ENCODE data around the gene ABHD8.

ABHD8 gene

DNA sequence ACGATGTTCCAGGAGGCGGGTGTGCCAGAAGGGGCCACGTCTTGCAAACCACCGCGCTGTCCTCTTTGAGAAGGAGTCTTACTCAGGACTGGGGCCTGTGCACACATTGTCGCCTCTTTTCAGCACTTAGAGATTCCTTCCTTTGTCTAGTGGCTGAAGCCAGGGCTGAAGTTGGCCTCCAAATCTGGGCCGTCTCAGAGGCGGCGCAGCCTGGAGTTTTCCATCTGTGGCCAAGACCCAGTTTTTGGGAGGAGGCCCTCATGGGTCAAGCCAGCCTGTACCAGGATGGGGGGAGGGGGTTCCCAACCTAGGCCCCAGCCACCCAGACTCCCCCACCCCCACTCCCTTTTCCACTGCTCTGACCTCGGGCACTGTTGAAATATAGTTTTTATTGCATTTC, 19.6 kb upstream of the ABHD8 start:
- H3K4me3 ChIP-seq = no peak overlapping the region
- no peak for TF ChIP-seq Cebpa-rat (IDR thresholded peaks at IDR 0.05)
- no peaks in the 10 kb centered on the region for H3K9me3 ChIP-seq
- peak overlapping the region; percentile 72; the same call in 1 of the 2 replicates for H3K27ac ChIP-seq
- H3K4me2 ChIP-seq = peak overlapping the region; percentile 94
- peaks cover 61% of the 10 kb centered on the region for H3K36me3 ChIP-seq
- no peak overlapping the region for H3K9ac ChIP-seq
- peaks cover 63% of the 10 kb centered on the region for H3K4me1 ChIP-seq
- peaks cover 8% of the 10 kb centered on the region; the same call in 1 of the 2 replicates for H3K27me3 ChIP-seq
- peaks cover 40% of the 10 kb centered on the region for H4K20me1 ChIP-seq

DNA sequence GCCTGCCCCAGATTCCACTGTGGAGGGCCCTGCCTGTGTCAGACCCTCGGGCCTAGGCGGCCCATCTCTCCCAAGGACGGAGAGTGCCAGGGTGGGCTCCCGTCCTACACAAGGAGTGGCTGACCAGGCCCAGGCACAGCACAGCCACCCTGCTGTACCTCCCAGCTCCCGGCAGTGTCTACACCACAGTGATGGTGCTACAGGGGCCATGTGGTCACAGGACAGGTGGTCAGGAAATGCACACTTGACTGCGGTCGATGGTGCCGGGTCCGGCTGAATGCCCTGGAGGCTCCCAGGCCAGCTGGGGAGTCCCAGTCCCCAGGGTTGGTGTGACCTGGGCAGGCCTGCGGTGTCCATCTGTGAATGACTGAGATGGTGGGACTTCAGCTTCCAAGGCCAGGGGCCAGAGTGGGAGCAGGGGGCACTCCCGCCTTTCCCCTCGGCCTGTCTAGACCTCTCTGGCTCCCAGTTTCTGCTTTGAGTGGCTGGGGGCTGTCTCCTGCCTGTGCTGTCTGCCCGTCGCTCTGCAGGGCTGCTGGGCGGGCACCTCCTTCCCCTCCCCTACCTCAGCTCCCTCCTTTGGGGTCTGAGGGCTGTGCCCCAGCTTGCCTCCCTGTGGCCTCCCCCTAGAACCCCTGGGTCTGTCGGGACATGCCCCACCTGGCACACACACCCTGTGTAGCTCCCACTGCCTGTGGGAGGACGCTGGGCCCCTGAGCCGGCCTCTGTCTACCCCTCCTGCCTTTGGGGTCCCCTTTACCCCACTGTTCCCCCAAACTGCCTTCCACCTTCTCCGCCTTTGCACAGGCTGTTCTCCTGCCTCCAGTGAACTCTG, 18.6 kb upstream of the ABHD8 start:
- no peak for TF ChIP-seq Cebpa-rat (IDR thresholded peaks at IDR 0.05)
- peaks cover 65% of the 10 kb centered on the region for H3K36me3 ChIP-seq
- H3K27ac ChIP-seq = peak overlapping the region; percentile 72
- no peak overlapping the region for H3K4me3 ChIP-seq
- H3K9ac ChIP-seq = peak overlapping the region; percentile 58
- no peaks in the 10 kb centered on the region for H3K9me3 ChIP-seq
- peaks cover 8% of the 10 kb centered on the region; the same call in 1 of the 2 replicates for H3K27me3 ChIP-seq
- peaks cover 35% of the 10 kb centered on the region for H4K20me1 ChIP-seq
- H3K4me1 ChIP-seq = peaks cover 58% of the 10 kb centered on the region
- peak overlapping the region; percentile 94 for H3K4me2 ChIP-seq

DNA sequence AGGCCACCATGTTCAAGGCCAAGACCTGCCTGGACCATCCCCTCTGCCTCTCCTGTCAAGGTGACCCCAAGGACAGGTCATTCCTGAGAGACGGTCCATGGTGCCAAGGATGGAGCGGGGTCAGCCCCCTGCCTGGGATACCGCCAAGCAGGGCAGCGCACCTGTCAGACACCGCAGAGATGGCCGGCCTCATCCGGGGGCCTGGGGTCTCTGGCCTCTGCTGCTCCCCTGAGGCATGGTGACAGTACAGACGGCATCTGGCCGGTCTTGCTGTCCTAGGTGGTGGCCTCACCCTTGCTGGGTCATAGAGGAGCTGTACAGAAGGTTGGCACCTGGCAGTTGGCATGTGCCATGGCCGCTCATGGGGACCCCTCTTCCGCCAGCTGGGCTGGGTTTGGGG, 17.2 kb upstream of the ABHD8 start:
- H3K9me3 ChIP-seq = no peaks in the 10 kb centered on the region
- no peak for TF ChIP-seq Cebpa-rat (IDR thresholded peaks at IDR 0.05)
- H3K4me2 ChIP-seq = peak overlapping the region; percentile 94; the same call in 1 of the 2 replicates
- H3K27me3 ChIP-seq = peaks cover 8% of the 10 kb centered on the region; the same call in 1 of the 2 replicates
- peaks cover 58% of the 10 kb centered on the region for H3K4me1 ChIP-seq
- H3K36me3 ChIP-seq = peaks cover 80% of the 10 kb centered on the region
- H4K20me1 ChIP-seq = peaks cover 41% of the 10 kb centered on the region
- H3K9ac ChIP-seq = 0 out of 2 replicates have a peak overlapping the region, but pooled peaks have one; percentile 58
- H3K4me3 ChIP-seq = no peak overlapping the region
- peak overlapping the region; percentile 72; the same call in 1 of the 2 replicates for H3K27ac ChIP-seq

DNA sequence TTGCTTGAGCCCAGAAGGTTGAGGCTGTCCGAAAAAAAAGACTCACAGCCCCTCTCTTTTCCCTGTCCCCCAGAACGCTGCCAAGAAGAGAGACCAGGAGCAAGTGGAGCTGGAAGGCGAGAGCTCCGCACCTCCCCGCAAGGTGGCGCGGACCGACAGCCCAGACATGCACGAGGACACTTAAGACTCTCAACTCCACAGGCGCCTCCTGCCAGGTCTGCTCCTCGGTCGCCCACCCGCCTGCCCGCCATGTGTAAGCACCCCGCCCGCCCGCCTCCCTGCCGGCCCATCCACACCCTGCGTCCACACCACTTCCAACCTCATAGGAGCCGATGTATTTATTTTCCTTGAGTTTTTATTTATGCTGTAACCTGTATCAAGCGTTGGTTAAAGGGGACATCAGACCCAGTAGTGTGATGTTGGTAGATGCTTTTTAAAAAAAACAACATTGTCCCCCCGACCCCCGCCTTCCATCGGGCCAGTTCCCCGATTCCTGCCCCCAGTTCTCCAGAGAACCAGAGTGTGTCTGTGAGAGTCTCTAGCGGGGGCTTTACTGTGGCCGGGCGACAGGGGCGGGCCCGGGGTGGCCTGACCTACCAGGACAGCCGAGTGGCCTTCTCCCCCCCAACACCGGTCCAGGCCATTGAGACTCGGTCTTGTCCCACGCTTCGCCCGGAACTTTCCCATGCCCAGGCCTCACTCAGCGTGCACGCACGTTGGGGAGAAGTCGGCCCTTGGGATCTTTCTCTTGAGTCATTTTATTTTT, 16.4 kb upstream of the ABHD8 start:
- no peak overlapping the region for H3K4me3 ChIP-seq
- peaks cover 77% of the 10 kb centered on the region for H3K36me3 ChIP-seq
- H3K9ac ChIP-seq = no peak overlapping the region
- no peak overlapping the region for H3K4me2 ChIP-seq
- peaks cover 35% of the 10 kb centered on the region for H4K20me1 ChIP-seq
- peaks cover 8% of the 10 kb centered on the region; the same call in 1 of the 2 replicates for H3K27me3 ChIP-seq
- no peak overlapping the region for H3K27ac ChIP-seq
- H3K4me1 ChIP-seq = peaks cover 58% of the 10 kb centered on the region
- no peaks in the 10 kb centered on the region for H3K9me3 ChIP-seq
- TF ChIP-seq Cebpa-rat (IDR thresholded peaks at IDR 0.05) = no peak

DNA sequence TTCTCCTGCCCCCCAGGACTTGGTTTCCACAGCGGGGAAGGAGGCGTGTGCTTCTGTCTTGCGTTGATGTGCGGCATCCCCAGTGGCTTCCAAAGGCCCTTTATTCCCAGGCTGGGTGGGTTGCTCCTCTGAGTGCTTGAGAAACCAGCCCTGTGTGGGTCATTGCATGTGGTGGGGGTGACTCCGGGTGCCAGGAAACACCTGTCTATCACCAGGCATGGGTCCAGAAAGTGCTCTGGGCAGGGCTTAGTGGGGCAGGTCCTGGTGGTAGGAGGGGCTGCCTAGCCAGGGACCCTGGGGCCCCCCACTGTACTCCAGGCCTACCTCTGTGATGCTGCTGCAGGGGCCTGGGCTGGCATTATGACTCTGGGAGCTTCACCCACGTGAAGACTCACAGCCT, 15.7 kb upstream of the ABHD8 start:
- Histone ChIP-seq H3K27me3 (peaks cover 8% of the 10 kb centered on the region; the same call in 1 of the 2 replicates), H4K20me1 (peaks cover 38% of the 10 kb centered on the region), H3K9me3 (no peaks in the 10 kb centered on the region), H3K36me3 (peaks cover 80% of the 10 kb centered on the region), H3K9ac (peak overlapping the region; percentile 35; the same call in 1 of the 2 replicates), H3K27ac (peak overlapping the region; percentile 7; the same call in 1 of the 2 replicates), H3K4me1 (peaks cover 51% of the 10 kb centered on the region), H3K4me2 (peak overlapping the region; percentile 40; the same call in 1 of the 2 replicates), H3K4me3 (no peak overlapping the region)
- TF ChIP-seq Cebpa-rat (IDR thresholded peaks at IDR 0.05) = no peak

DNA sequence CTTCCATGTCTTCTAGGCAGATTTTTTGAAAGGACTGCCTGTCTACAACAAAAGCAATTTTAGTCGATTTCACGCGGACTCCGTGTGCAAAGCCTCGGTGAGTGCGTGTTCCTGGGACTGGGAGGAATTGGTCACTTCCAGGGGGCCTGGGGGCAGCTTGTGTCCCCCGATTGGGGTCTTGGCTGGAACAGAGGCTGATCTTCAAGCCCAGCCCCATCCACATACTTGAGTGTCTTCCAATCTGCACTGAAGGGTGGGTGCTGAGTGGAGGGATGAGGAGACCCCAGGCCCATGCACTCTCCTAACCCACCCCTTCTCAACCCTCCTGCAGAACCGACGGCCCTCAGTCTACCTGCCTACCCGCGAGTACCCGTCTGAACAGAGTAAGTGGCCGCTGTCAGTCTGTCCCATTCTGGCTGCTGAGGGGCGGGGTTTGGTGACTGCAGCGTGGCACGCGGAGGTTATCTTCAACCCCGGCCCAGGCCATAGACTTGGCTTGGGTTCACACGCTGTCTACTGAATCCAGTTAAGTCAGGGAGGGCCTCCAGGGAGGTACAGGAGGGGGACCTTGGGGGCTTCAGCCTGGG, 10.9 kb upstream of the ABHD8 start:
- Histone ChIP-seq H3K4me3 (no peak overlapping the region), H3K36me3 (peaks cover 78% of the 10 kb centered on the region), H3K4me2 (no peak overlapping the region), H3K9me3 (no peaks in the 10 kb centered on the region), H3K27me3 (no peaks in the 10 kb centered on the region), H4K20me1 (peaks cover 63% of the 10 kb centered on the region), H3K4me1 (peaks cover 33% of the 10 kb centered on the region), H3K27ac (no peak overlapping the region), H3K9ac (no peak overlapping the region)
- no peak for TF ChIP-seq Cebpa-rat (IDR thresholded peaks at IDR 0.05)

DNA sequence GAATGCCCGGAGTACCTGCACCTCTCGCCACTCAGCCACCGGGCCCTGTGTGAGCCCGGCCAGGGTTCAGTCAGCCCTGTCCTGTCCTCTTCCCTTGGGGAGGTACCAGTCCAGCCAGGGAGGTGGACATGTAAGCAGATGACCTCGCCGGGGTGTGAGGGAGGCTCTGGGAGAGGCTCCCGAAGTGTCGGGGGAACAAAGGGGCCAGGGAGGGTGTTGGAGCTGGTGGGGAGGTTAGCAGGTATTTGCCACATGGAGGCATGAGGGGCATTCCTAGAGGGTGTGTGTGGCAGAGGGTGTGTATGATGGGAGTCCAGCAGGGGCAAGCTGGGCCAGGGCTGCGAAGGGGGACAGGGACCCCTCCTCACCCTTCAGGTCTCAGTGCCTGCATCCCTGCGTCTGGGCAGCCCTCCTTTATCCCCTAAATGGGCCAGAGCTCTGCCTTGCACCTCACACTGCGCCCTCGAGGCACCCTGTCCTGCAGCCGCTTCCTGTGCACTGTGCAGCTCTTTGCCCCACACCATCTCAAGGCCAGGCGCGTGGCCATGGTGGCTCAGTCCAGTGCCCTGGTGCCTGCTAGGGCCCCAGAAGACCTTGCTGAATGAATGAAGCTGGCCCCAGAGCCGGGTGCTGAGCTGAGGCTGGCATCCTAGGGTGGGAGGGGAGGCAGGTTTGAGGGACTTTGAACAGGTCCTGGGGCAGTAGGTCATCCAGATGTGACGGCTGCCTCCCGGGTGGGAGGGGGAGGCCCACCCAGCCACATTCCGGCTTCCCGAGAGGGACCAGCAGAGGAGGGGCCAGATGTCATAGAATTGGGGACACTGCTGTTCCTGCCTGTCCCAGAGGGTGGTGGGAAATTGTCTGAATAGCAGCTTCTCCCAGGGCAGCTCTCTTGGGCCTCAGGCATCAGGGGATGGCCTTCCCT, 9.2 kb upstream of the ABHD8 start:
- Histone ChIP-seq H3K4me3 (no peak overlapping the region), H3K9me3 (no peaks in the 10 kb centered on the region), H3K27ac (no peak overlapping the region), H3K9ac (no peak overlapping the region), H3K27me3 (no peaks in the 10 kb centered on the region), H3K4me2 (no peak overlapping the region), H3K4me1 (peaks cover 37% of the 10 kb centered on the region), H3K36me3 (peaks cover 61% of the 10 kb centered on the region), H4K20me1 (peaks cover 59% of the 10 kb centered on the region)
- TF ChIP-seq Cebpa-rat (IDR thresholded peaks at IDR 0.05) = no peak

DNA sequence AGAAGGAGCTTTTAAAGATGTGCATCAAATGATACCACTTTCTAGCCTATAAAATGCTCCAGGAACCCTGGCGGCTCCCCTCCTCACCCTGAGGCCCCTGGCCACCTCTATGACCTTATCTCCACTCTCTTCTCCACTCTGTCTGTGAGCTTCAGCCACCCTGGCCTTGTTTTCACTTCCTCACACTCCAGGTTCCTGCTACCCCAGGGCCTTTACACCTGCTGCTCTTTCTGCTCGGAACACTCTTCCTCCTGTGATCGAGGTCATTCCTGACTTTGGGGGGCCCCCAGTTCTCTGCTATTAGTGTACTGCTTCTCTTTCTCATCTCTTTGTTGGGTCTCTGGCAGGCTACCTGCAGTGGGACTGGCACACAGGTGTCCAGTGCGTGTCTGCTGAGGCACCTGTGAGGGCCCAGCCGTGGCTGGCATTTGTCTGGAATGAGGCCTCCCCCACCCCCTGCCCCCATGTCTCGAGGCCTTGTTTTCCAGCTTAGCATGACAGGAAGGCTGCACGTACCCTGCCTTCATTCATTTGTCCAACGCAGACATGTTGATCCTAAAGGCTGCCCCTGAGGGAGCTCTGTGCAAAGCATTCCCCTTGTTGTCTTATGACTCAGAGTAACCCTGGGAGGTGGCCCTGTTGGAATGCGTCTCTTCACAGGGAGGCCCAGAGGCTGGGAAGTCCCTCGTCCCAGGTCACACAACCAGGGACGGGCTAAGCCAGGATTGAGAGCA, 8.4 kb upstream of the ABHD8 start:
- H3K36me3 ChIP-seq = peaks cover 53% of the 10 kb centered on the region
- no peak overlapping the region for H3K4me3 ChIP-seq
- peaks cover 45% of the 10 kb centered on the region for H3K4me1 ChIP-seq
- H3K27me3 ChIP-seq = no peaks in the 10 kb centered on the region
- H3K9ac ChIP-seq = no peak overlapping the region
- no peaks in the 10 kb centered on the region for H3K9me3 ChIP-seq
- no peak for TF ChIP-seq Cebpa-rat (IDR thresholded peaks at IDR 0.05)
- H3K4me2 ChIP-seq = no peak overlapping the region
- H3K27ac ChIP-seq = no peak overlapping the region
- peaks cover 59% of the 10 kb centered on the region for H4K20me1 ChIP-seq
